Fibroblast of the aortic adventitia (primary cell): ENCODE results near the gene ZNF225. TPM values are rescaled to one million over a fixed set of nuclear protein-coding genes. Genes with fewer than 3 reads are reported as not detected.

ENCODE experiments used
- DNase-seq: peaks from one replicate; pipeline ENCODE4 v3.0.0-alpha.2; 2010; ENCODE audit warnings: low read depth
- H3K4me3 ChIP-seq: 2 replicates; pipeline ENCODE4 v1.5.1; 2011; ENCODE audit warnings: low read depth, mild to moderate bottlenecking, control low read depth, low read length, moderate library complexity
- small RNA-seq: library from RNA; depleted of rRNA; stranded (forward); fragments of <200 nt; gene quantifications from one replicate; pipeline ENCODE3, GENCODE V24; 2012
- total RNA-seq: library from RNA; depleted of rRNA; stranded (reverse); fragments of >200 nt; gene quantifications from 2 replicates; pipeline ENCODE4 v1.2.3, GENCODE V29; 2012; ENCODE audit warnings: low replicate concordance
- TF ChIP-seq, protein P1 (sequence below): IDR thresholded peaks from 2 replicates; pipeline ENCODE4 v1.5.1; 2011; ENCODE audit warnings: mild to moderate bottlenecking, low read length, control low read depth, inconsistent platforms; ENCODE audit not compliant: insufficient read depth

The ZNF225 gene
- total RNA-seq, 1 donor = 6.1 TPM

GRCh38 chr19:44182145-44182544, 68.9 kb downstream of the ZNF225 start:
- H3K4me3 ChIP-seq = no peak overlapping the region
- DNase-seq = no peak
- TF ChIP-seq, protein P1, sequence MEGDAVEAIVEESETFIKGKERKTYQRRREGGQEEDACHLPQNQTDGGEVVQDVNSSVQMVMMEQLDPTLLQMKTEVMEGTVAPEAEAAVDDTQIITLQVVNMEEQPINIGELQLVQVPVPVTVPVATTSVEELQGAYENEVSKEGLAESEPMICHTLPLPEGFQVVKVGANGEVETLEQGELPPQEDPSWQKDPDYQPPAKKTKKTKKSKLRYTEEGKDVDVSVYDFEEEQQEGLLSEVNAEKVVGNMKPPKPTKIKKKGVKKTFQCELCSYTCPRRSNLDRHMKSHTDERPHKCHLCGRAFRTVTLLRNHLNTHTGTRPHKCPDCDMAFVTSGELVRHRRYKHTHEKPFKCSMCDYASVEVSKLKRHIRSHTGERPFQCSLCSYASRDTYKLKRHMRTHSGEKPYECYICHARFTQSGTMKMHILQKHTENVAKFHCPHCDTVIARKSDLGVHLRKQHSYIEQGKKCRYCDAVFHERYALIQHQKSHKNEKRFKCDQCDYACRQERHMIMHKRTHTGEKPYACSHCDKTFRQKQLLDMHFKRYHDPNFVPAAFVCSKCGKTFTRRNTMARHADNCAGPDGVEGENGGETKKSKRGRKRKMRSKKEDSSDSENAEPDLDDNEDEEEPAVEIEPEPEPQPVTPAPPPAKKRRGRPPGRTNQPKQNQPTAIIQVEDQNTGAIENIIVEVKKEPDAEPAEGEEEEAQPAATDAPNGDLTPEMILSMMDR = no peak

Small RNAs within 50 kb of the gene (small RNA-seq; reads per million reads assigned to genes)
- gene RNU6-902P = not detected

Other genes starting within 250 kb of the ZNF225 start
- 4.1 and 4.6 TPM in 2 replicates for gene ZNF404, start 229.4 kb upstream of the ZNF225 start, total RNA-seq
- 5.6 and 18.6 TPM in 2 replicates for gene ZNF45, start 178.1 kb upstream of the ZNF225 start, total RNA-seq
- 4.9 and 8.7 TPM in 2 replicates for gene ZNF221, start 162.2 kb upstream of the ZNF225 start, total RNA-seq
- 0.90 and 10.0 TPM in 2 replicates for gene ZNF155, start 129.2 kb upstream of the ZNF225 start, total RNA-seq
- 5.2 and 6.1 TPM in 2 replicates for gene ZNF230, start 110.4 kb upstream of the ZNF225 start, total RNA-seq
- 7.9 and 10.8 TPM in 2 replicates for gene ZNF222, start 88.0 kb upstream of the ZNF225 start, total RNA-seq
- 6.5 and 34.9 TPM in 2 replicates for gene ZNF223, start 61.4 kb upstream of the ZNF225 start, total RNA-seq
- gene ZNF284, start 41.2 kb upstream of the ZNF225 start, total RNA-seq = 3.5 and 3.8 TPM in 2 replicates
- 22.7 and 26.0 TPM in 2 replicates for gene ZNF224, start 19.0 kb upstream of the ZNF225 start, total RNA-seq
- 5.6 and 10.6 TPM in 2 replicates for gene ZNF234, start 28.2 kb downstream of the ZNF225 start, total RNA-seq
- gene ZNF226, start 51.7 kb downstream of the ZNF225 start, total RNA-seq = 28.7 and 30.7 TPM in 2 replicates
- gene ZNF227, start 99.1 kb downstream of the ZNF225 start, total RNA-seq = 14.1 and 18.3 TPM in 2 replicates
- gene ZNF233, start 146.5 kb downstream of the ZNF225 start, total RNA-seq = 0.16 and 0.99 TPM in 2 replicates
- gene ZNF235, start 191.6 kb downstream of the ZNF225 start, total RNA-seq = 1.4 and 4.9 TPM in 2 replicates
- 5.8 and 8.7 TPM in 2 replicates for gene ZNF112, start 243.3 kb downstream of the ZNF225 start, total RNA-seq